OCI-LY7 (cell line): ENCODE measurements around the gene PTHLH.

ENCODE experiments used
- EZH2phosphoT487 ChIP-seq: fragments of 200-600 bp; sonication (generic); IDR thresholded peaks from 2 replicates; pipeline ENCODE4 v1.6.1; 2018; ENCODE audit warnings: low read depth, borderline replicate concordance, mild to moderate bottlenecking, mixed run types, antibody characterized with exemption, low read length, moderate library complexity, mixed read lengths
- TF ChIP-seq, protein P1 (sequence below): fragments of 200-600 bp; sonication (generic); conservative IDR thresholded peaks from 2 replicates; pipeline ENCODE4 v1.5.1; 2014; ENCODE audit warnings: mild to moderate bottlenecking, antibody characterized with exemption, low read length, moderate library complexity, mixed read lengths

DNA sequence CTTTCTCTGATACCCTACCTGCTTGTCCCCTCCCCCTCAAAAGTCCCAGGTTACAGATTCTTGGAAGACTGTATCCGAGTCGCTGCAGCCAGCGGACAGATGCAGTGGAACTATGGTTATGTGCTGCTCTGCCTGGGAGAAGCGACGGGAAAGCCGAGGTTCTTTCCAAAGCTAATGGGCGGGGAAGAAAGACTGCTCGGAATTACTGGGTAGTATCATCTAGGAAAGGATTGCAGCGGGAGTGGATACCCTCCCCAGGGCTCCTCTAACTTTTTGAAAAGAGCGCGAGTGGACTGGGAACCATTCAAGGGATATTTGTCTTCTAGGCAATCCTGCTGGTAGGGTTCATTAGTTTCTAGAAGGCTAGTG, 1.4 kb downstream of the PTHLH start:
- TF ChIP-seq, protein P1, sequence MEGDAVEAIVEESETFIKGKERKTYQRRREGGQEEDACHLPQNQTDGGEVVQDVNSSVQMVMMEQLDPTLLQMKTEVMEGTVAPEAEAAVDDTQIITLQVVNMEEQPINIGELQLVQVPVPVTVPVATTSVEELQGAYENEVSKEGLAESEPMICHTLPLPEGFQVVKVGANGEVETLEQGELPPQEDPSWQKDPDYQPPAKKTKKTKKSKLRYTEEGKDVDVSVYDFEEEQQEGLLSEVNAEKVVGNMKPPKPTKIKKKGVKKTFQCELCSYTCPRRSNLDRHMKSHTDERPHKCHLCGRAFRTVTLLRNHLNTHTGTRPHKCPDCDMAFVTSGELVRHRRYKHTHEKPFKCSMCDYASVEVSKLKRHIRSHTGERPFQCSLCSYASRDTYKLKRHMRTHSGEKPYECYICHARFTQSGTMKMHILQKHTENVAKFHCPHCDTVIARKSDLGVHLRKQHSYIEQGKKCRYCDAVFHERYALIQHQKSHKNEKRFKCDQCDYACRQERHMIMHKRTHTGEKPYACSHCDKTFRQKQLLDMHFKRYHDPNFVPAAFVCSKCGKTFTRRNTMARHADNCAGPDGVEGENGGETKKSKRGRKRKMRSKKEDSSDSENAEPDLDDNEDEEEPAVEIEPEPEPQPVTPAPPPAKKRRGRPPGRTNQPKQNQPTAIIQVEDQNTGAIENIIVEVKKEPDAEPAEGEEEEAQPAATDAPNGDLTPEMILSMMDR = no peak
- TF ChIP-seq EZH2phosphoT487 = no peak
